ENCODE data around the gene CYP4F2. TPM values are rescaled to one million over a fixed set of nuclear protein-coding genes. Genes with fewer than 3 reads are reported as not detected.

The CYP4F2 gene
- total and polyA plus RNA-seq, 2 of the 8 experiments (the other 6 are each of a cell fraction or from before 2014, with no cell fraction given) = not detected

DNA sequence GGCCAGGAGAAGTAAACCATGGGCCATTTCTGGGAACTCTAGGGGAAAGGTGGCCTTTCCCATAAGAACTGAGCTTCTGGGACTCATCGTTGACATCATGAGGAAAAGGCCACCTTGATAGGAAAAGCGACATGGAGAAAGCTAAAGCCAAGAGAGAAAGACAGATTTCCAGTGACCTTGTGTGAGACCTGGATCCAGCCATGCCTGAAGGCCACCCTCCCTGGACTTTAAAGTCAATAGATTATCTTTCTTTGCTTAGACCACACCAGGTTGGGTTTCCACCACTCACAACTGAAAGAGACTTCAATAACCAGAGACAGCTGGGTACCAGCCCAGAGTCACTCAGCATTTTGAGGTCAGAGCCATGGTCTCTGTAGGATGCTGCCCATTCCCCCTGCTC, 3.5 kb downstream of the CYP4F2 start:
- H3K4ac ChIP-seq (replicated peaks; ENCODE audit: insufficient read length, low read depth, low read length) = no peak overlapping the region
- H2BK15ac ChIP-seq (ENCODE audit: low read length) = no peak overlapping the region
- 48% methylated on average over 2 of the region's 2 CpGs; no CpG with 5 or more reads in 1 of the 2 experiments for WGBS, 2 experiments (ENCODE audit: extremely low coverage in 1 of 2, insufficient coverage in 1 of 2, insufficient read length in 1 of 2, insufficient replicate concordance in 2 of 2, low coverage in 1 of 2, low lambda C conversion rate in 2 of 2, missing lambda C conversion rate in 1 of 2)
- peaks cover 5% of the 10 kb centered on the region; the same call in 1 of the 2 replicates for H3K23me2 ChIP-seq (ENCODE audit: low read depth, low read length)
- no peak overlapping the region for H3K9ac ChIP-seq (replicated peaks in 1 of 4; ENCODE audit: extremely low read depth in 1 of 4, low read depth in 3 of 4, low read length in 3 of 4)
- no peaks in the 10 kb centered on the region for H3K36me3 ChIP-seq (ENCODE audit: control insufficient read depth in 2 of 4, insufficient read depth in 4 of 4, low read length in 3 of 4)
- H3K23ac ChIP-seq (ENCODE audit: insufficient read length) = no peak overlapping the region
- POLR2A ChIA-PET (ENCODE audit: partially characterized antibody) = no interaction called here
- DNase-seq (ENCODE audit: low read depth in 1 of 2, low spot score in 2 of 2) (no peak), FAIRE-seq (no peak)
- H3K4me1 ChIP-seq (replicated peaks in 1 of 4; ENCODE audit: control insufficient read depth in 3 of 4, insufficient read depth in 4 of 4, low read length in 3 of 4) = no peaks in the 10 kb centered on the region
- no peak overlapping the region for H2BK5ac ChIP-seq (ENCODE audit: low read depth, low read length)
- no peaks in the 10 kb centered on the region for H3K79me1 ChIP-seq (ENCODE audit: low read depth, low read length)
- no peak overlapping the region for H2AFZ ChIP-seq (ENCODE audit: low read length)
- no peak overlapping the region for H2BK120ac ChIP-seq (replicated peaks; ENCODE audit: low read depth, low read length)
- H2BK12ac ChIP-seq (ENCODE audit: low read depth, low read length) = no peak overlapping the region
- peaks cover 81 to 93% of the 10 kb centered on the region in 2 experiments for H3K9me3 ChIP-seq (ENCODE audit: insufficient read depth in 2 of 2, low read depth in 1 of 2, low read length in 1 of 2)
- H3K79me2 ChIP-seq (ENCODE audit: control insufficient read depth in 1 of 2, insufficient read depth in 2 of 2, low read length in 2 of 2) = no peaks in the 10 kb centered on the region
- CTCF ChIA-PET (ENCODE audit: partially characterized antibody) = interaction anchor here (0.9 kb wide), 1 partner anchor 45 kb away, joined by 3 read pairs; no protein-coding TSS in a partner anchor
- TF ChIP-seq CBX5 (IDR thresholded peaks at IDR 0.05; ENCODE audit: low read depth, low read length) (no peak), RXRA (IDR thresholded peaks at IDR 0.05; ENCODE audit: insufficient read depth, low read depth, low read length) (no peak)
- H4K20me1 ChIP-seq (replicated peaks in 1 of 2; ENCODE audit: control insufficient read depth in 1 of 2, insufficient read depth in 2 of 2, low read length in 2 of 2) = no peaks in the 10 kb centered on the region
- no peak overlapping the region for H3K18ac ChIP-seq (ENCODE audit: extremely low read depth, low read length)
- no peaks in the 10 kb centered on the region for H3K27me3 ChIP-seq (replicated peaks in 1 of 4; ENCODE audit: control insufficient read depth in 3 of 4, extremely low read depth in 1 of 4, insufficient read depth in 3 of 4, low read length in 3 of 4)
- no peak overlapping the region for H3K14ac ChIP-seq (ENCODE audit: insufficient read length)
- no peak overlapping the region for H3K56ac ChIP-seq (replicated peaks; ENCODE audit: insufficient read length, low read depth, low read length)
- no peak overlapping the region for H2AK5ac ChIP-seq (ENCODE audit: low read depth, low read length)
- no peak overlapping the region for H3K4me3 ChIP-seq (ENCODE audit: extremely low read depth in 1 of 4, insufficient read depth in 2 of 4, low read depth in 3 of 4, low read length in 4 of 4)
- no peak overlapping the region for H2BK20ac ChIP-seq (ENCODE audit: low read length)
- H4K5ac ChIP-seq (ENCODE audit: insufficient read length, low read depth, low read length) = no peak overlapping the region
- H3K27ac ChIP-seq (ENCODE audit: low read depth, low read length) = no peak overlapping the region
- no peak overlapping the region for H3K4me2 ChIP-seq (ENCODE audit: insufficient read depth in 1 of 2, low read depth in 2 of 2, low read length in 2 of 2)
- H4K91ac ChIP-seq (replicated peaks; ENCODE audit: insufficient read length, low read length) = no peak overlapping the region
- H4K8ac ChIP-seq (ENCODE audit: extremely low read depth, insufficient read depth, low read length) = no peak overlapping the region

Data from H1 (cell line).